Jurkat, Clone E6-1 (cell line): ENCODE data around the gene ABCG1.
A peak's percentile ranks its signal among the peaks of the same experiment; 100 is the strongest.

Source experiments
- DNase-seq: peaks from one replicate; pipeline ENCODE4 v3.0.0-alpha.2; 2011; ENCODE audit warnings: low read depth, low spot score
- H3K4me3 ChIP-seq: 2 replicates; pipeline ENCODE4 v1.5.1; 2011; ENCODE audit warnings: mild to moderate bottlenecking, low read length, control low read depth, moderate library complexity

The ABCG1 gene

DNA sequence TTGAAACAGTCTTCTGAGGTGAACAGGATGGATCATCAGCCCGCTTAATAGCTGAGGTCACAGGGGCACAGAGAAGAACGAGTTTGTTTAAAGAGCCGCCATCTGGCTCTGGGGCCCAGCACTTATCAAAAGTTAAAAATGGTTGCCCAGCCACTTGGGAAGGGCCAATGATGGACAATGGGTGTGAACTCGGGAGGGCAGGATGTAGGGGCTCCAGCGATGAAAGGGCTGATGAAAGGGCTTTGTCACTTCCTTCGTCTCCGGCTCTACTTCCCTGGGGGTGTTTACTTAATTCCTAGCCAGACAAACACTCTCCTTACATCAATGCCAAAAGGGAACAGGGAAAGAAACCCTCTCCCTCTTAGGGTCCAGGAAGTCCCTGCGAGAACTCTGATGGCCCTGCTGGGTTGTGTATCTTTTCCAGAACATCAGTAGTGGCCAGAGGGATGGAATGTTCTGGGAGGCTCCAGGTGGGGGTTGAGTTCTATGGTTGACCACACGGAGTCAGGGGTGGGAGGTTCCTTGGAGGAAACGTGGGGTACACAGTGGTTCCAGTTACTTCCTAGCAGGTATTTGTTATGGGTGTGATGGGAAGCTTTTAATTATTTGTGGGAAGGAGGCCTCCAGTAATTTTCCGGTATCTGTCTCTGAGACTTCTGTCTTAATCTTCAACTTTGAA, 9.0 kb upstream of the ABCG1 start:
- DNase-seq: no peak
- H3K4me3 ChIP-seq: no peak overlapping the region

DNA sequence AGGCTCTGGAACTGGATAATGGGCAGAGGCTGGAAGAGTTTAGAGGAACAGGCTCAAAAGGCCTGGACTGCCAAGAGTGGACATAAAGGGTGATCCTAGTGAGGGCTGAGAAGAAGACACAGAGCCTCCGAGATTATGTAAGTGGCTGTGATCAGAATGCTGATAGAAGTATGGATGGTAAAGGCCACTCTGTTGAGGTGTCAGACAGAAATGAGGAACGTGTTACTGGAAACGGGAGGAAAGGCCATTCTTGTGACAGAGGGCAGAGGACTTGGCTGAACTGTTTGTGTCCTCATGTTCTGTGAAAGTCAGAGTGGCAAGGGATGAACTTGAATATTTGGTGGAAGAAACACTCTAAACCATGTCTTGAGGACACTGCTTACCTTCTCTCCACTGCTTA, 6.7 kb upstream of the ABCG1 start:
- H3K4me3 ChIP-seq: no peak overlapping the region
- DNase-seq: no peak

DNA sequence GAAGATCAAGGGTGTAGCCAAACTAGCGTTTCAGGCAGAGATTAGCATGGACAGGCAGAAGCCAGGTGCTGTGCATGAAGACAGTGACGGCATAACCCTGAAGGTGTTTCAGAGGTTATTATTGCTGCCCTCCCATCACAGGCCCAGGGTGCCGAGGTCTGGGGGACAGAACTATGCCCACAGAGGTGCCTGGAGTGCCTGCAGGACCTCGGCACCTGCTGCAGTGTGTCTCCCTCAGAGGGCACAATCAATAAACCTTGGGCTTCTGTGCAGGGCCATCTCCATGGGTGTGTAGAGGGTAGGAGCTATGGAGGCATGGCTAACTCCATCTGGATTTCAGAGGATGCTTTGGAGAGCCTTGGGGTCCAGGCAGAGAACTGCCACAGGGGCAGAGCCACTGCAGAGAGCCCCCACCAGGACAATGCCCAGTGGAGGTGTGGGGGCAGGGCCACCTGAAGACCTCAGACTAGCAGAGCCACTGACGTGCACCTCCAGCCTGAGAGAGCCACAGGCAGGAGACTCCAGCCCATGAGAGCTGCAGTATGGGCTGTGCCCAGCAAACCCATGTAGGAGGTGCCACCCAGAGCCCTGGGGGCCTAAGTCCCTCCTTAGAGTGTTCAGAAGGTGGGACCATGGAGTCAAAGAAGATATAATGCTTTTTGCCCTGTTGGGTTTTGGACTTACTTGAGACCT, 5.7 kb upstream of the ABCG1 start:
- no peak overlapping the region for H3K4me3 ChIP-seq
- no peak for DNase-seq

DNA sequence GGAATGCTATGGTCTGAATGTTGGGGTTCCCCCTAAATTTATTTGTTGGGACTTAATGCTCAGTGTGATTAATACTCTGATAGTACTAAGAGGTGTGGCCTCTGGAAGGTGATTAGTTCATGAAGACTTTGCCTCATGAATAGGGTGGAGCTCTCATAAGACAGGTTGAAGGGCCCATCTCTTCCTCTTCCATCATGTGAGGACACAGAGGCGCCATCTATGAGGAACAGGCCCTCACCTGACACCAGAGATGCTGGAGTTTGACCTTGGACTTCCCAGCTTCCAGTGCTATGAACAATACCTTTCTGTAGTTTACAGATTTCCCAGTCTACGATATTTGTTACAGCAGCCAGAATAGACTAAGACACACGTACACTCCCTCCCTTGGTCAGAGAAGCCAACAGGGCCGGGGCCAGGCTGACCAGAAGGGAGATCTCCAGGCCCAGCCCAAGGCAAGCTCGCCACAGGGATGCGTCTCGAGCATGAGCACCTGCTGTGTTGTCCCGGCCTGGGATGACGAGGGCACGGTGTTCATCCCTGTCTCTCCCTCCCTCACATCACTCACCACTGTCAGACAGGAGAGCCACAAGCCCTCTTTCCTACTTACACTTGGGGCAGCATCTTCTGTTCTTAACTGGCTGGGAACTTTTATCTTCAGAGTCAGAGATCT, 4.7 kb upstream of the ABCG1 start:
- H3K4me3 ChIP-seq: no peak overlapping the region
- no peak for DNase-seq

DNA sequence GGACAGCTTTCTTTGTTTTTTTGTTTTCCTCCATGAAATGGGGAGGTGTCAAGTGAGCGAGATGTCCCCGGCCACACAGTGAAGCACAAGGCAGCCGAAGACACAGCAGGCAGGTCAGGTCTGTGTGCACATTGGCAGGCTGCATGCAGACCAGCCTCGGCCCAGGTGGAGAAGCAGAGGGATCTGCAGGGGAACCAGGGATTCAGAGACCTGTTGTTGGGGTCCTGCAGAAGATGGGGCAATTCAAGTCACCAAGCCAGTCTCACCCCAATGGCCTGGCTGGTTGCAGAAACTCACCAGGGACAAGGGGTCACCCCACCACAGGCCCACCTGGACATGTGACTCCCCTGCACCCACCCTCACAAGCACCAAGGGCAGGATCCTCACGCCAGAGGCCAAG, 4.0 kb upstream of the ABCG1 start:
- no peak overlapping the region for H3K4me3 ChIP-seq
- no peak for DNase-seq

DNA sequence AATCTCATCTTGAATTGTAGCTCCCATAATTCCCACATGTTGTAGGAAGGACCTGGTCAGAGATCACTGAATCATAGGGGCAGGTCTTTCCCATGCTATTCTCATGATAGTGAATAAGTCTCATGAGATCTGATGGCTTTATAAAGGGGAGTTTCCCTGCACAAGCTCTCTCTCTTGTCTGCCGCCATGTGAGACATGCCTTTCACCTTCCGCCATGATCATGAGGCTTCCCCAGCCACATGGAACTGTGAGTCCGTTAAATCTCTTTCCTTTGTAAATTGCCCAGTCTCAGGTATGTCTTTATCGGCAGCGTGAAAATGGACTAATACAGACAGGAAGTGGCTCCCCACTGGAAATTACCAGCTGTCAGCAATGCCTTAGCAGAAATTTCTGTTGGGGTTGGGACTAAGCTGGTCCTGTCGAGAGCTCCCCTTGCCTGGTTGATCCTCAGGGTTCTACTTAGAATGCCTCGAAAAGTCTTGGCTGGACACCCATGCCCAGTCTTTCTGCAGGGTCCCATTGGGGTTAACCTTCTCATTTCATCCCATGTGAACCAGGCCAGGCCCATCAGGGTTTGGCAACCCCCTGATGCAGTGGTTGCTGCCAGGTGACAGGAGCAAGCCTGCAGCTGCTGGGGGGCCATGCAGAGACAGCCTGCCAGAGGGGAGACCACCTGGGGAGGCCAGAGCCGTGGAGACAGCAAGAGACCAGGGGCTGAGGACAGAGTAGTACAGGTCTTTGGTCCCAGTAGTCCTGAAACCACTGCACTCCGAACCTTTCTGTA, 2.8 kb upstream of the ABCG1 start:
- DNase-seq: no peak
- no peak overlapping the region for H3K4me3 ChIP-seq

DNA sequence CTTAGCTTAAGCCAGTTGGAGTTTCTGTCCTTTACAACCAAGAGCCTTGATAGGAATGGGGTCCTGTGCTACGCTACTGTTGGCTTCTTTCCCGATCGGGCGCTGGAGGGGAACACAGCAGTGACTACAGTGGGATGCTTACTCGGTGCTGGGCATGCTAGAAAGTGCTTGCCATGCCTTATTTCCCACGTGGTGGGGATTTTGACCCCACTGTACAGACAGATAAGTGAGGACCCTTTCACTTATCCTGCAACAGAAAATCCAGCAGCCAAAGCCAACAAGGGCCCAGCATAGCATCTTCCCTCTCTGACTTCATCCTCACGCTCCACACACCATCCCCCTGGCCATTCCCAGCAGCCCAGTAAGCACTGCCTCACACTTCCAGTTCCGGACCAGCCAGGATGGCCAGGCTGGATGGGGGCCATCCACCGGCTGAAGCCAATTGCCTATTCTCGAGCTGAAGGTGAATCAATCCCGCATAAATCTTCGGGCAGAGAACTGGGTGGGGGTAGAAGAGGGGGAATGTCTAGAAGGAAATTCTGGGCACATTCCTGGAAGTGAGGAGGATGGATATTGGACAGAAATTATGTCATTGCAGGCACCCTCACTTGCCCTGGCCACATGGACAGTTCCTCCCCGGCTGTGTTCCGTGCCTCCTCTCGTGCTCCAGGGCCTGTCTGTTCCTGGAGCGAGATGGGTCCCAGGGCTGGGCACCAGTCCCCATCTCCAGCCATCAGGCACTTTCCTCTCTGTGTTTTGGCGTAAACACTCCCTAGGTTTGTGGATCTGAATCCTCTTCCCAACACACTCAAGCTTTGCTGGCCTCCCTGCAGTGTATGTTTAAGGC, 2.0 kb upstream of the ABCG1 start:
- no peak overlapping the region for H3K4me3 ChIP-seq
- no peak for DNase-seq

DNA sequence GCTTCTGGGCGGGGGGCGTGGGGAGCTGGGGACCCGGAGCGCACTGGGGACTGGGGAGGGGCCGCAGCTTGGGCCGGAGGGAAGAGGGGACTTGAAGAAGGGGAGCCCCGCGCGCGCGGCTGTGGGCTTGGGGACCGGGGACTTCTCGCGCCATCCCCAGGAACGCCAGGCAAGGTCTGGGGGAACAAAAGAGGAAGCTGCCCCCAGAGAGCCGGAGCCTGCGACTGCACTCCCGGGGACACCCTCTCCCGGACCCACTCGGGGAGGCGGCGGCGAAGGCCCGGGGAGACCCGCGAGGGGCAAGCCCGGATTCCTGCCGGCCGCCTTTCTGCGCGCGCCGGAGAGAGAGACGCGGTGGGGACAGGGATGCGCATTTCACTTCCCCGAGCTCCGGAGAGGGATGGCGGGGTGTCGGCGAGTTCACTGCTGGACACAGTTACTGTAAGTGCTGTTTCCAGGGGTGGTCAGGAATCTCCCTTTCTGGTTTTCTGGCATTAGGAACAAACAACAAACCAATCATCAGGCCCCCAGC, 732 bp downstream of the ABCG1 start:
- DNase-seq: no peak
- peak overlapping the region; percentile 83 for H3K4me3 ChIP-seq

DNA sequence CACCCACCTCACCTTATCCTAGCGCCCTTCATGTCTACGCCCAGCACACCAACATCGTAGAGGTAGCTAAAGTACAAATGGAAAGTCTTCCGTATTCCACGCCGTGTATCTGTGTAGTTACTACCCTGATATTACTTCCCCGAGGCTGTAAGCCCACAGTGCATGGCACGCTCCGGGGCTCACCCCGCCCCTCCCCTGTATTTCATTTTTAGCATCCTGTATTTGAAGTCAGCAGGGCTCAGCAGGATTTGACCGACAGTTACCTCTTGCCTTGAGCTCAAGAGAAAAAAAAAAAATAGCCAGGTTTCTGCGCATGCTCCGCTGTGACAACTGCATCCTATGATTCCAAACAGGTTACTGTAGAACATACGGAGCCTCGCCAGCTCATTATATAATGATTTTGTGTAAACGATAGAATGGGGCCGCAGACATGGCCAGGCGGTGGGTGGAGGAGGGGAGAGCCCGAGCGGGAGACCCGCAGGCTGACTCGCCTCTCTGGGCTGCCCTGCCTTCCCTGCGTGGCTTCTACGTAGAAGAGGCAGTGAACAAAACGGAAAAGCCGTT, 1.3 kb downstream of the ABCG1 start:
- H3K4me3 ChIP-seq: peak overlapping the region; percentile 83
- DNase-seq: peak; percentile 96

DNA sequence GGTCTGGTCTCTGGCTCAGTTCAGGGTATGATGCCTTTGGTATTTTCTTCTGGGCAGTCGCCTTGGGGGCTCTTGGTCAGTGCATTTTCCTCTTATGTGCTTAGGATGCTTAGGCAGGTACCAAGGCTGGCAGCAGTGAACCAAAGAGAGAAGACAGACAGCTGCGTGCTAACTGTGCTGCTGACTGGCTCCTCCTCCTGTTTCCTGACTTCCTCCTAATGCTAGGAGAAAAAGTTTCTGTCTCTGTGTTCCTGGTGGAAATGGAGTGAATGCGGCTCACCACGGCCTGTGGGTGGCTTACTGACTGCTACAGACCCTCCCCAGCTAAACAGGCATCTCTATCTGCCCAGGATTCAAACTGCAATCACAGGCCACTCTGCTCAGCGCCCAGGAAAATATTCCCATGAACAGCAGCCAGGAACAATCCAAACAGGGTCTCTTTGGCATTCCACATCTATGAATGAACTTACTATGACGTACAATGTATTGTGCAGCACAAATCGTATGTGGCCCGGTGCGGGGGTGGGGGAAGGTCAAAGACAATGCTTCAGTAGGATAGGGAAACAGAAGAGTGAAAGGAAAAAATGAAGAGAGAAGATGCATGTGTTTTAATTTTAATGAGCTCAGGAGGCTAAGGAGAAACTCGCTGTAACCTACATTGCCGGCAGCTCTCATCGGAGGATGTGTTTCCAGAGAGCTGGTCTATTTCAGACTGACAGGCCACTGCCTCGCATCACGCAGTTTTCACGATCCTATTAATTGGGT, 2.8 kb downstream of the ABCG1 start:
- no peak for DNase-seq
- no peak overlapping the region for H3K4me3 ChIP-seq

DNA sequence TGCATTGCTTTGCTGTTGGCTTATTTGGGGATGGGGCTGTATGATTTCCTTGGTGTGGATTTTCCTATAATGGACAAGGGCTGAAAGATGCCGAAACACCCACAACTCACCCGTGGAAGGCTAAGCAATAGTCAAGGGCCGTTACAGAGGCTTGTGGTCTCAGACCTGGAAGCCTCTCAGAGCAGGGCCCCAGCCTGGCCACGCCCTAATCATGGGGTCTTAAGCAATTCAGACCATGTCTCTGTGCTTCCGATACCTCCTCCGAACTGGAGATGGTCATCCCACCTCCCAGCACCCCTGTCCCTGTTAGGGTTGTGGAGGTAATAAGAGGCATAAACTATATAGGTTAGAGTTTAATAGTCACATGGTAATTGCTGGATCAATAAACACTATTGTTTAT, 3.4 kb downstream of the ABCG1 start:
- no peak overlapping the region for H3K4me3 ChIP-seq
- DNase-seq: no peak

DNA sequence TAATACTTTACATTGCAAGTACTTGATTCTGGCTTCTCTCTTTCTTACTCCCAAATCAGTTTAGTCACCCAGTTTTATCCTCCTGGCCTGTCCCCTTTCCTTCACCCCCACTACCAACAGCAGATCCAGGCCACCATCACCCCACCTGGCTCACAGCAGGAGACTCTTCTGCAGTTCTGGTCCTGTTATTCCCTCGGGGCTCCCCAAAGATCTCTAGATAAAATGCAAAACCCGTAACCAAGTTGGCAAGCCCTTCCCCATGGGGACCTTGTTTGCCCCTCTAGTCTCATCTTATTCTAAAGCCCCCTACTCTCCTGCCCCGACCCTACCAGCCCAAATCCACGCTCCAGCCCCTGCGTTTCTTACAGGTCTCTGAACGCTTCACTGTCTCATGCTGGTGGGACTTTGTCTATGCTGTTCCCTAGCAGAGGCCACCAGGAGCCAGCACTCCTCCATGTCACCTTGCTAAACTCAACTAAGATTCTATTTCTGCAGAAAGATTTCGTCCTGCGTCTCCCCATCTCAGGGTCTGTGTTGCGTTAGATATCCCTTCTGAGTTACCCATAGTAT, 4.0 kb downstream of the ABCG1 start:
- no peak for DNase-seq

DNA sequence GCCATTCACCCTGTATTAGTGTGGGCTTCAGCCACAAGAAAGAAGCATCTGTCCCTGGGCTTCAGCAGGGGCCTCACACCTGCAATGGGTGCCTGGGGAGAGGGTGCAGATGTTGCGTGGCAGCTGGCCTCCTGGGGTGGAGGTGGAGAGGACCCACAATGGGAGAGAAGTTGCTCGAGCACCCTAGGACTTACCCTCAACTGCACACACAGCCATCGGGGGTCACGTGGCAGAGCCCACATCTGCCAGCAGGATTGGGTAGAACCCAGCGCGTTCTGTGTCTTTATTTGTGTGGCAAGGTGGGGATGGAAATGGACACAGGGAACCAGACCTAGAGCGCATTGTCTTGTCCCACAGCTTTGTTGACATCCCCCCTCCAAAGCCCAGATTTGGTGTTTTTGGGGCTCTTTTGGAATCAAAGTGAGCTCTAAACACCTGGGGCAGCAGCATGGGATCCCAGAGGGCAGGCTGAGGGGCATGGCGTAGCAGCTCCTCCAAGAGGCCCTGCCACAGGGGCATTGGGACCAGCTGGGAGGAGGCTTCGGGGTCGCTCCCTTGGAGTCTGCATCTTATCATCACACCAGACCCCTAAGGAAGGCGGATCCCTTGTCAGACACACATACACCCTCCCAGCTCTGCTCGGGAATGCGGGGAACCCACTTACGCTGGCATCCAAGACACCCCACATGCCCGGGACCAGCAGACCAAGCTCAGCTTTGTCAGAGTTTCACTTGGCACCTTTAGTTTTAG, 5.1 kb downstream of the ABCG1 start:
- DNase-seq: no peak
- H3K4me3 ChIP-seq: no peak overlapping the region

More for the DNA sequence above, 4.0 kb downstream of the ABCG1 start:
- H3K4me3 ChIP-seq: no peak overlapping the region

DNA sequence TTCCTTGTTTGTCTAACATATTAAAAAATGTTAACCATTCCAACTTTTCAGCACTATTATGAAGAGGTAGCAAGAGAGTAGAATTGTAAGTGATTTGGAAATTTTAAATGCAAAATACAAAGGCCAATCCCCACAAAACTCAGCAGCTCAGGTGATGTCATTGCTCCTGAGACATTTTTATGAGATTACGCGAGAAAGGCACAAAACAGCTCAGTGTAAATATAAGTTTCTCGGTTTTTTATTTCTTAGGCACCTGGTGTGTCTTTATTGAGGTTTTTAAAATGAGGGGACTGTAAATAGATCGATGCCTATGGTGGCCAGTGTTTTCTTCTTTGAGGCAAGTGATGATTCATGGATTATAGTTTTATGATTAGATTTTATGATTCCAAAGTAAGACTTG, 6.1 kb downstream of the ABCG1 start:
- no peak for DNase-seq
- no peak overlapping the region for H3K4me3 ChIP-seq

DNA sequence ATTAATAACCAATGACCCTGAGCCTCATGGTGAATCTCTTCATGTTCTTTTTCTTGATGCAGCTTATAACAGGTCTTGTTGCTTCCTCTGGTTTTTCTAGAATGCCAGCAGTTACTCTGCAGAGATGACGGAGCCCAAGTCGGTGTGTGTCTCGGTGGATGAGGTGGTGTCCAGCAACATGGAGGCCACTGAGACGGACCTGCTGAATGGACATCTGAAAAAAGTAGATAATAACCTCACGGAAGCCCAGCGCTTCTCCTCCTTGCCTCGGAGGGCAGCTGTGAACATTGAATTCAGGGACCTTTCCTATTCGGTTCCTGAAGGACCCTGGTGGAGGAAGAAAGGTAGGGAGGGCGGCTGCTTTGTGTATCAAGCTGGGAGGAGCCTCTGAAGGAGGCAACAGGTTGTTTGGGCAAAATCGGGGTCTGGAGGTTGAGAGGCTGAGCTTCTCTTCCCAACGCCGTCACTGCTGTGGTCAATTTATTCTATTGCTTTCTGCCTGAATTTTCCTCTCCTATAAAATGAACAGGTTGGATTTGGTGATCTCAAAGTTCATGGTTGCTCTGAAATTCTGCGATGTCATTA, 6.7 kb downstream of the ABCG1 start:
- DNase-seq: no peak

DNA sequence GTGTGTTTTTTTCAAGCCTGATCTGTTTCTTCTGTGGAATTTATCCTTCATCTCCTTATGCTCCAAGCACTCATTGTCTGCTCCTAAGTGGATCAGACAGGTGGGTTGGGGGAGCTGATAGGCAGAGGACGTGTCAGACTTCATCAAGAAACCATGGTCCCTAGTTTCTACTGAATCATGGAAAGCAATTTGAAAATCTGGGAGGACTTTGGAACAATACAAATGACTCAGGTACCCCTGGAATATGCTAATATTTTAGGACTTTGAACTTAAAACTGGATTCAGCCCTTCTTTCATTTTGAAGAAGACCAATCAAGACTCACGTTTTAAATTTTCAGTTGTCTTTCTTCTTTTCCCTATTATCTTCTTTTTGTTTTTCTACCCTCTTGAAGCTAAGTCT, 7.7 kb downstream of the ABCG1 start:
- H3K4me3 ChIP-seq: no peak overlapping the region
- DNase-seq: no peak

More for the DNA sequence above, 6.7 kb downstream of the ABCG1 start:
- no peak overlapping the region for H3K4me3 ChIP-seq
